SKM-1 treated with dmso at 0.1 percent for 144 hours (cell line): Measurements from ENCODE around the gene TBC1D22A.

ENCODE experiments used
- DNase-seq: peaks from one replicate; lab custom pipeline; 2025; ENCODE audit not compliant: unreplicated experiment; lab: John Stamatoyannopoulos, UW

The TBC1D22A gene

DNA sequence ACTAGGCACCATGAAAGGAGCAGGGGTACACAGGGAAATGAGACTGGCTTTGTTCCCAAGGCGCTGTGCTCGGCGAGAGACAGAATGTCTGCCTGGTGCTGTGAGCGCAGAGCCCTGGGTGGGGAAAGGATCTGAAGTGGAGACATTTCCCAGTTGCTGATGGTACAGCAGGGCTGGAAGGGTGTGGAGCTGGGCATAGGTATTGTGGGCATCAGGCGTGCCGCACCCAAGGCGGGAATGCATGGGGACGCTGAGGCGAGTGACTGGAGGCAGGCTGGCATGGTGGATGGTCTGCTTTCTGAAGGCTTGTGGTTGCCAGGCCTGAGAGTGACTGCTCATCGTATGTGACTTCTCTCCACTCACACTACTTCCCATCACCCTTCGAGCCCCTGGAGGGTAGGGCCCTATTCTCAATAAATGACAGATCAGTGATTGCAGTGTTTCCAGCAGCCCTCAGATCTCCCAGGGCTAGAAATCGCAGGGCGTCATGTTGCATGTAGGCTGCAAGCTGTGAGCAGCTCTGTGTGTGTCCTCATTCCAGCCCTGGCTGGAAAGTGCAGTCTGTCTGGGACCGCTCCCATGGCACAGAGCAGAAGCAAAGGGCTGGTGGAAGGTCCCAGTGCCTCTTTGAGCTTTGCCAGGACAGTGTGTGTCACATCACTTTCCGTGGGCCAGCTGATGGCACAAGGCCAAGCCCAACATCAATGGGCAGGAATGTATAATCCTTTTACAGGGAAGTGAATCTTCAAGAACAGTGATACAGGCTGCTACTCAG, 67.7 kb downstream of the TBC1D22A start:
- DNase-seq: no peak

GRCh38 chr22:46830841-46831240, 68.4 kb downstream of the TBC1D22A start:
- DNase-seq: no peak

DNA sequence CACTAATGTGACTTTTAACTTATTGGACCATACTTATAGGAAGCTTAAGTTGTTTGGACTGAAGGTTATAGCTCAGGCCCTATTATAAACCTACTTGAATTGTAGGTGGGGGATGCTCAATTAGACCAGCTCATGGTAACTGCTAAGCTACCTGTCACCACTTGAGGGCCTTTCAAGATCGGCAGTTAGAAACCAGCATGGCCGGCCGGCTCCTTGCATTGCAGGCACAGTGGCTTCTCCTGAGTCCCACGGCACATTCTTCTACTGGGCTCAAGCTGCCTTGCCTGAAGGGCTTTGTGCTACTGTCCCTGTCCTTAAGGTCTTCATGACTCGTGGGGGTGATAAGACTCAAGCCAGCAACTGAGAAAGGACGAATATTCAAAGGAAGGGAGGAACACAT, 70.8 kb downstream of the TBC1D22A start:
- no peak for DNase-seq

- DNase-seq: no peak
These were observed 71.7 kb downstream of the TBC1D22A start for GRCh38 chr22:46834021-46834737.

GRCh38 chr22:46835288-46835687, 72.8 kb downstream of the TBC1D22A start:
- DNase-seq: no peak

GRCh38 chr22:46835693-46836092, 73.2 kb downstream of the TBC1D22A start:
- no peak for DNase-seq

GRCh38 chr22:46841522-46841921, 79.1 kb downstream of the TBC1D22A start:
- no peak for DNase-seq

DNA sequence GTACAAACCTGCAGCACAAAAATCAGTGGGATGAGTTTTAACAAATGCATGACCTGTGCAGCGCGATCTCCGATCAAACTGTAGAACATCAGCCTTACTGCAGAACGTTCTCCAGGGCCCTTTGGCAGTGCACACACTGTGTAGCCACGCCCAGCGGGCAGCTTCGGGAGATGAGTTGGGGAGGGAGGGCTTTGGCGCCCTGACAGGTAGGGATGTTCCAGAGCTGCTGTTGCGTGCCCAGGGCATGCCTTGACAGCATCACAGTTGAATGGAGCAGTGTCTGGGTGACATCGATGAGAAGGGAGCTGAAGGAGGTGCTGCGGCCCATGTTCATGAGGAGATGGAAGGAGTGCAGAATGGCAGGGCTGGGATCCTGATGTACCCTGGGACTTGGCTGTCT, 80.2 kb downstream of the TBC1D22A start:
- no peak for DNase-seq

DNA sequence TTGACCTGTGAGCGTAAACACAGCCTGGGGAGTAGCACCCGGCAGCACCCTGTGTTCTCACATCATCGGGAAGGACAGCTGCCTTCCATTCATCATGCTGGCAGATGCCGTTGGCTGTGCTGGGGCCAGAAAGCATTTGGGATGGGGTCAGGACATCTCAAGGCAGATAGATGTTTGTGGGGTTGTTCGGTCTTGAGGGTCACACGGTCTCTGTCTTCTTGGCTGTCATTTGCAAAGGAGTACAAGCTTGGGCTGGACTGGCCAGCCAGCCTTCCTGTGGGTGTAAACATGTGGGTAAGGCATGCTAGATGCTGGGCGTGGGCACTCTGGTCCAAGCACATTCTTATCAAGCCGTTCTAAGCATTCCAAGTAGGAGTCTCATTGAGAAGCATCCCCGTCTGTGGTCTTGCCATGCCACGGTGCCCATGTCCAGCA, 81.4 kb downstream of the TBC1D22A start:
- DNase-seq: no peak

GRCh38 chr22:46844606-46845210, 82.3 kb downstream of the TBC1D22A start:
- no peak for DNase-seq

DNA sequence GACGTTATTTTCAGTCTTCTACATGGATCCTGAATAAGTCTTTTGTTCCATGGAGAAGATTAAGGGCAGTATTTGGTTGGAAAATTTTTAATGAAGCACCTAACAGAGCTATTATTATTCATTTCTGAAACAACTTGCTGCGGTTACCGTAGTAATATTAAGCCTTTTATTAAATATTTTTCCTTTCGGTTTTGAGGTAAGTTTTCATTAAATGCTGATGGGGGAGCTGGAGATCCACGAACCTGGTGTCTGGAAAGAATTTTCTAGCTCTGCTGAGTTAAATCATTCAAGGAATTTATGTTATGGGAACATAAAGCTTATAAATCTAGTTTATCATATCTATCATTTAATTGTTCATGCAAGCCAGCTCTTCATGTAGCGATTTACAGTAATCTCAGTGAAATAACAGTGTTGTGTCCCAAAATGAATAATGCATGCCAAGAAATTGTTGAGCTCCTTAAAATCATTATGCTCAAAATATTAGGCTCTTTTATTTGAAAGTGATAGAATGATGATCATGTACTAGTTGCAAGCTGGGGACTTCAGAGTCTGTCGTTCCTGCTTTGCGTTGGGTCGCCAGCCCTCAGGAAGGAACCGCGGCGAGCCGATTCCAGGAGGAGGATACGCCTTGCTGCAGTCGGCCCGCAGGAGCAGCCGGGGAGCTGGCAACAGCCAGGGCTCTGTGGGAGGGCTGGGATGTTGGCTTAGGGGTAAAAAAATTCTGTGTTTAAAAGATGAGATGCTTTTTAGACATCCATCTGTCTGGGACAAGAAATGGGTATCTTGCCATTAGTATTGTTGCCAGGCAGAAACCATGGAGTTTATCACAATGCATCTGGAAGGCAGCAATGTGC, 83.1 kb downstream of the TBC1D22A start:
- DNase-seq: no peak

- no peak for DNase-seq
These were observed 83.8 kb downstream of the TBC1D22A start for GRCh38 chr22:46846150-46846831.

GRCh38 chr22:46846832-46847355, 84.4 kb downstream of the TBC1D22A start:
- no peak for DNase-seq

- DNase-seq: no peak
These were observed 85.7 kb downstream of the TBC1D22A start for GRCh38 chr22:46848197-46848596.

- DNase-seq: no peak
These were observed 86.7 kb downstream of the TBC1D22A start for GRCh38 chr22:46849101-46849500.

GRCh38 chr22:46849951-46850350, 87.5 kb downstream of the TBC1D22A start:
- DNase-seq: no peak

DNA sequence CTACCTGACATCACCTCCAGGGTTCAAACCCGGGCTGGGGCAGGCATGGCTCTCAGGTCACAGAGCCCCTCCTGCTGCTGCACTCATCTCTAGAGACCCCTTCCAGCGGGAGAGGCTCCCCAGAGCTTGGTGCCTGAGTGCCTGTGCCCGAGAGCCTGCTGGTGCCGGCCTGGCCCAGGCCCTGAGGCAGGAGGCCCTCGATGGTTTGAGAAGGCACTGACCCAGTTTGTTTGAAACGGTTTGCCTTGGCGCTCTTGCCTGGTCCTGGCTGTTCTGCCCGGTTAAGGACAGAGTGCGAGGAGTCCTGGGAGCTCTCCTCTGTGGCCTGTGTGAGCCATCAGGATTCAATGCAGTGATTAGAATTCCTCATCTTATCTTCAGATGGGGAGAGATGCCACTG, 88.9 kb downstream of the TBC1D22A start:
- DNase-seq: no peak

- no peak for DNase-seq
These were observed 89.5 kb downstream of the TBC1D22A start for GRCh38 chr22:46851941-46852340.

DNA sequence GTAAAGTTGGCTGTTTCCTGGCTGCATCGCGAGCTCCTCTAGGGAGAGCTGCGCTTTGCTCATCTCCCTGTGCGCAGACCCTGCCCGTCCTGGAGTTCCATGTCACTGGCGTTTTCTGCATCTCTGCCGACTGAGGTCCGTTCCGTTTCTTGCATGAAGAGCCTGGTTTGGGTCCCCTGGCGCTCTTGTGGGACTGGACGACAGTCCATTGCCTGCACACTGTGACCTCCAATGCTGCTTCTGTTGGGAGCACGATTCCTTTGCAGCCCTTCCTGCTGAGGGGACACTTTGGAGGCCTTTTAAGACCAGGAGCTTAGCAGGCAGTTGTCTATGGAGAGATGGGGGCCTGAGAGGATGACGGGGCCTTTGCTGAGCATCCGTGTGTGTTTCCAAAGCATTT, 90.3 kb downstream of the TBC1D22A start:
- DNase-seq: no peak

DNA sequence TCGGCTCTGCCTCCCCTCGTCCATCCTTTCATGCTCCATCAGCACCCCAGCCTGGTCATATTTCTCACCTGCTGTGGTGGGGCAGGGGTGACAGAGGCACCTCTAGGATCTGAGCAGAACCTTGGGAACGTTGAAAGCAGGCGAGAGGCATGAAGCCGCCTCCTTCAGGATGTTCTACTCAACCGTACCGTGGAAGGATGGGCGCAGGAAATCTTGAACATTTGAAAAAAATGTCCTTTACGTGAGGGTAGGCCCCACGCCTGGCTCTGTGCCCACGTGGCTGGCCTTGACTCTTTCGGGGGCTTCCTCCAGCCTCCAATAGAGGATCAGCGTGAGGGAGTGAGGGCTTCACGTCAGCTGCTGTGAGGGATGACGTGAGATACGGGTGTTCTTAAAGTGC, 90.7 kb downstream of the TBC1D22A start:
- no peak for DNase-seq
